H9 (cell line): ENCODE results near the gene ONECUT3. TPM values are rescaled to one million over a fixed set of nuclear protein-coding genes. Genes with fewer than 3 reads are reported as not detected.

Source experiments
- DNase-seq: peaks from one replicate; pipeline ENCODE4 v3.0.0-alpha.2; 2017
- H2AFZ ChIP-seq: one replicate; pipeline ENCODE4 v1.6.1; 2013; ENCODE audit warnings: mild to moderate bottlenecking, low read length, control low read depth, moderate library complexity
- H2AK5ac ChIP-seq: 2 replicates; pipeline ENCODE4 v1.6.1; 2013; ENCODE audit warnings: low read length, control low read depth, mixed read lengths; ENCODE audit not compliant: insufficient read length
- H2BK120ac ChIP-seq: one replicate; pipeline ENCODE4 v1.6.1; 2013; ENCODE audit warnings: low read depth, mild to moderate bottlenecking, low read length, control low read depth, inconsistent platforms; ENCODE audit not compliant: poor library complexity, severe bottlenecking
- H2BK12ac ChIP-seq: 2 replicates; pipeline ENCODE4 v1.6.1; 2013; ENCODE audit warnings: low read length, control low read depth, mixed read lengths, low read depth; ENCODE audit not compliant: insufficient read length
- H2BK15ac ChIP-seq: 2 replicates; pipeline ENCODE4 v1.6.1; 2013; ENCODE audit warnings: low read depth, low read length, control low read depth
- H2BK20ac ChIP-seq: one replicate; pipeline ENCODE4 v1.6.1; 2013; ENCODE audit warnings: low read depth, mild to moderate bottlenecking, low read length, control low read depth, inconsistent platforms; ENCODE audit not compliant: poor library complexity, severe bottlenecking
- H2BK5ac ChIP-seq: 2 replicates; pipeline ENCODE4 v1.6.1; 2013; ENCODE audit warnings: low read length, control low read depth, mixed read lengths; ENCODE audit not compliant: insufficient read length
- H3K14ac ChIP-seq: 2 replicates; pipeline ENCODE4 v1.6.1; 2013; ENCODE audit warnings: low read length, control low read depth; ENCODE audit not compliant: insufficient read depth
- H3K18ac ChIP-seq: 2 replicates; pipeline ENCODE4 v1.6.1; 2013; ENCODE audit warnings: low read depth, mild to moderate bottlenecking, mixed read lengths, low read length, control low read depth; ENCODE audit not compliant: insufficient read length
- H3K23ac ChIP-seq: 2 replicates; pipeline ENCODE4 v1.6.1; 2013; ENCODE audit warnings: low read length, control low read depth, mixed read lengths, low read depth; ENCODE audit not compliant: insufficient read length
- H3K23me2 ChIP-seq: 2 replicates; pipeline ENCODE4 v1.6.1; 2013; ENCODE audit warnings: low read depth, mild to moderate bottlenecking, mixed read lengths, low read length, control low read depth; ENCODE audit not compliant: insufficient read length, poor library complexity, severe bottlenecking
- H3K27ac ChIP-seq: 2 replicates; pipeline ENCODE4 v1.5.1; 2013; ENCODE audit warnings: low read length, control low read depth, mixed read lengths, low read depth; ENCODE audit not compliant: insufficient read length
- H3K27me3 ChIP-seq: 2 replicates; pipeline ENCODE4 v1.6.1; 2013; ENCODE audit warnings: low read length, control low read depth, inconsistent platforms; ENCODE audit not compliant: insufficient read depth
- H3K4ac ChIP-seq: 2 replicates; pipeline ENCODE4 v1.6.1; 2013; ENCODE audit warnings: low read depth, mild to moderate bottlenecking, control low read depth, inconsistent platforms, low read length, moderate library complexity
- H3K4me1 ChIP-seq: 2 replicates; pipeline ENCODE4 v1.6.1; 2013; ENCODE audit warnings: low read length, control low read depth, inconsistent platforms; ENCODE audit not compliant: insufficient read depth
- H3K4me2 ChIP-seq: 2 replicates; pipeline ENCODE4 v1.6.1; 2013; ENCODE audit warnings: low read length, control low read depth, mixed read lengths; ENCODE audit not compliant: insufficient read length, insufficient read depth
- H3K56ac ChIP-seq: 2 replicates; pipeline ENCODE4 v1.6.1; 2013; ENCODE audit warnings: low read depth, mild to moderate bottlenecking, mixed read lengths, low read length, control low read depth; ENCODE audit not compliant: insufficient read length
- H3K79me1 ChIP-seq: 2 replicates; pipeline ENCODE4 v1.6.1; 2013; ENCODE audit warnings: low read depth, mild to moderate bottlenecking, moderate library complexity, low read length, control low read depth, inconsistent platforms; ENCODE audit not compliant: insufficient read depth, poor library complexity, severe bottlenecking
- H3K79me2 ChIP-seq: 2 replicates; pipeline ENCODE4 v1.6.1; 2013; ENCODE audit warnings: low read length, control low read depth, inconsistent platforms; ENCODE audit not compliant: insufficient read depth
- H3K9ac ChIP-seq: 2 replicates; pipeline ENCODE4 v1.6.1; 2013; ENCODE audit warnings: low read length, control low read depth, mixed read lengths; ENCODE audit not compliant: insufficient read length; ENCODE audit errors: extremely low read depth
- H3K9me3 ChIP-seq: one replicate; pipeline ENCODE4 v1.6.1; 2013; ENCODE audit warnings: low read depth, low read length, inconsistent platforms; ENCODE audit not compliant: control insufficient read depth
- H3T11ph ChIP-seq: one replicate; pipeline ENCODE4 v1.6.1; 2013; ENCODE audit warnings: mild to moderate bottlenecking, low read length, control low read depth, inconsistent platforms
- H4K20me1 ChIP-seq: one replicate; pipeline ENCODE4 v1.6.1; 2013; ENCODE audit not compliant: control insufficient read depth, insufficient read length, insufficient read depth
- H4K5ac ChIP-seq: 2 replicates; pipeline ENCODE4 v1.6.1; 2013; ENCODE audit warnings: low read depth, mild to moderate bottlenecking, mixed read lengths, low read length, control low read depth; ENCODE audit not compliant: insufficient read length
- H4K8ac ChIP-seq: replicated peaks from 2 replicates; pipeline ENCODE4 v1.6.1; 2013; ENCODE audit warnings: low read length, control low read depth, mixed read lengths, low read depth; ENCODE audit not compliant: insufficient read length
- H4K91ac ChIP-seq: 2 replicates; pipeline ENCODE4 v1.6.1; 2013; ENCODE audit warnings: low read depth, mild to moderate bottlenecking, moderate library complexity, mixed read lengths, low read length, control low read depth; ENCODE audit not compliant: insufficient read length
- H3K27ac Mint-ChIP-seq, 3 experiments: 2 replicates in 2 of 3; 3 replicates in 1 of 3; pipeline ENCODE4 v1.8.0; 2020 to 2021; ENCODE audit warnings: mixed read lengths in 3 of 3, mild to moderate bottlenecking in 1 of 3, moderate library complexity in 1 of 3
- H3K27me3 Mint-ChIP-seq: 2 replicates; pipeline ENCODE4 v1.8.0; 2021; ENCODE audit warnings: low read depth, mild to moderate bottlenecking, moderate library complexity, mixed read lengths
- H3K36me3 Mint-ChIP-seq, 3 experiments: 2 replicates in 2 of 3; 3 replicates in 1 of 3; pipeline ENCODE4 v1.8.0; 2020 to 2021; ENCODE audit warnings: low read depth in 3 of 3, mixed read lengths in 3 of 3; ENCODE audit not compliant: insufficient read depth in 1 of 3
- H3K4me1 Mint-ChIP-seq, 2 experiments: 2 replicates each; pipeline ENCODE4 v1.8.0; 2020; ENCODE audit warnings: mixed read lengths in 2 of 2
- H3K4me3 Mint-ChIP-seq, 2 experiments: 2 replicates in 1 of 2; 3 replicates in 1 of 2; pipeline ENCODE4 v1.8.0; 2020 to 2021; ENCODE audit warnings: mild to moderate bottlenecking in 2 of 2, mixed read lengths in 2 of 2, moderate library complexity in 1 of 2
- H3K9me3 Mint-ChIP-seq, 2 experiments: 2 replicates in 1 of 2; 3 replicates in 1 of 2; pipeline ENCODE4 v1.8.0; 2020; ENCODE audit warnings: mild to moderate bottlenecking in 2 of 2, mixed read lengths in 2 of 2, moderate library complexity in 1 of 2
- WGBS: extraction: QIAGEN DNeasy Blood & Tissue Kit; methylation state at CpG from one replicate; pipeline ENCODE4 v1.1.7; 2013; ENCODE audit warnings: missing lambda C conversion rate, low lambda C conversion rate, mixed read lengths; ENCODE audit not compliant: insufficient read length; ENCODE audit errors: extremely low coverage; 5-methylcytosine and 5-hydroxymethylcytosine counted together
- total RNA-seq: library from RNA; stranded (reverse); gene quantifications from 2 replicates; pipeline ENCODE4 v1.2.1, GENCODE V29; 2021
- TF ChIP-seq, protein P1 (sequence below): fragments of 200-600 bp; sonication (generic); conservative IDR thresholded peaks from 3 replicates; pipeline ENCODE4 v1.8.0; 2021; ENCODE audit warnings: antibody characterized with exemption, mild to moderate bottlenecking

Gene ONECUT3
- total RNA-seq, 1 experiment from 2014 or later, result 0.04 TPM

DNA sequence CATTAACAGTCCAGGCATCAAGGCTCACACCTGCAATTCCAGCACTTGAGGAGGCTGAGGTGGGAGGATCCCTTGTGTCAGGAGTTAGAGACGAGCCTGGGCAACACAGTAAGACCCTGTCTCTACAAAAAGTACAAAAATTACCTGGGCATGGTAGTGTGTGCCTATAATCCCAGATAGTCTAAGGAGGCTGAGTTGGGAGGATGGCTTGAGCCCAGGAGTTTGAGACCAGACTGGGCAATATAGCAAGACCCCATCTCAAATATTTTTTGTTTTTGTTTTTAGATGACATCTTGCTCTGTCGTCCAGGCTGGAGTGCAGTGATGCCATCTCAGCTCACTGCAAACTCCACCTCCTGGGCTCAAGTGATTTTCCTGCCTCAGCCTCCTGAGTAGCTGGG, 40.1 kb upstream of the ONECUT3 start:
- H3K27ac ChIP-seq, result no peak overlapping the region
- no peak overlapping the region for H3K4ac ChIP-seq
- no peak overlapping the region for H3K4me2 ChIP-seq
- no peaks in the 10 kb centered on the region; the same call in 1 of the 2 replicates for H3K27me3 ChIP-seq
- H4K91ac ChIP-seq, result no peak overlapping the region
- H2AFZ ChIP-seq, result no peak overlapping the region
- TF ChIP-seq, protein P1, sequence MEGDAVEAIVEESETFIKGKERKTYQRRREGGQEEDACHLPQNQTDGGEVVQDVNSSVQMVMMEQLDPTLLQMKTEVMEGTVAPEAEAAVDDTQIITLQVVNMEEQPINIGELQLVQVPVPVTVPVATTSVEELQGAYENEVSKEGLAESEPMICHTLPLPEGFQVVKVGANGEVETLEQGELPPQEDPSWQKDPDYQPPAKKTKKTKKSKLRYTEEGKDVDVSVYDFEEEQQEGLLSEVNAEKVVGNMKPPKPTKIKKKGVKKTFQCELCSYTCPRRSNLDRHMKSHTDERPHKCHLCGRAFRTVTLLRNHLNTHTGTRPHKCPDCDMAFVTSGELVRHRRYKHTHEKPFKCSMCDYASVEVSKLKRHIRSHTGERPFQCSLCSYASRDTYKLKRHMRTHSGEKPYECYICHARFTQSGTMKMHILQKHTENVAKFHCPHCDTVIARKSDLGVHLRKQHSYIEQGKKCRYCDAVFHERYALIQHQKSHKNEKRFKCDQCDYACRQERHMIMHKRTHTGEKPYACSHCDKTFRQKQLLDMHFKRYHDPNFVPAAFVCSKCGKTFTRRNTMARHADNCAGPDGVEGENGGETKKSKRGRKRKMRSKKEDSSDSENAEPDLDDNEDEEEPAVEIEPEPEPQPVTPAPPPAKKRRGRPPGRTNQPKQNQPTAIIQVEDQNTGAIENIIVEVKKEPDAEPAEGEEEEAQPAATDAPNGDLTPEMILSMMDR, result no peak
- no peaks in the 10 kb centered on the region for H3K4me1 ChIP-seq
- no peak overlapping the region for H4K8ac ChIP-seq
- Mint-ChIP-seq H3K27ac (no peak overlapping the region), H3K36me3 (no peaks in the 10 kb centered on the region), H3K4me3 (no peak overlapping the region), H3K4me1 (peaks cover 2 to 6% of the 10 kb centered on the region in 2 experiments; a peak in 3 of 4 replicates), H3K9me3 (peaks cover 2 to 9% of the 10 kb centered on the region in 2 experiments; a peak in 4 of 5 replicates), H3K27me3 (peaks cover 63% of the 10 kb centered on the region)
- no peak for DNase-seq
- no peak overlapping the region for H3T11ph ChIP-seq
- H2BK5ac ChIP-seq, result no peak overlapping the region
- H3K23ac ChIP-seq, result no peak overlapping the region
- no CpG with 5 or more reads among the region's 2 CpGs for WGBS
- H2AK5ac ChIP-seq, result no peak overlapping the region
- H3K9me3 ChIP-seq, result no peaks in the 10 kb centered on the region
- no peak overlapping the region for H4K5ac ChIP-seq
- no peak overlapping the region for H3K9ac ChIP-seq
- H3K79me1 ChIP-seq, result no peaks in the 10 kb centered on the region
- no peak overlapping the region for H2BK120ac ChIP-seq
- H3K14ac ChIP-seq, result no peak overlapping the region
- no peak overlapping the region for H2BK15ac ChIP-seq
- H2BK20ac ChIP-seq, result no peak overlapping the region
- H4K20me1 ChIP-seq, result no peaks in the 10 kb centered on the region
- no peaks in the 10 kb centered on the region for H3K23me2 ChIP-seq
- H3K18ac ChIP-seq, result no peak overlapping the region
- H2BK12ac ChIP-seq, result no peak overlapping the region
- H3K56ac ChIP-seq, result no peak overlapping the region
- H3K79me2 ChIP-seq, result no peaks in the 10 kb centered on the region
